NCI-H526 (cell line): ENCODE results near the gene CD177.
"Not testable (repeated sequence)": the region's sequence is repeated elsewhere in the genome, so short reads cannot be mapped to it uniquely, and the experiment has no call there.

Source experiments
- DNase-seq, 2 experiments: peaks; one replicate each; lab custom pipeline; 2025; lab: John Stamatoyannopoulos, UW

The CD177 gene

GRCh38 chr19:43332058-43332922 lies 21.2 kb upstream of the CD177 start:
- no peak for DNase-seq

DNA sequence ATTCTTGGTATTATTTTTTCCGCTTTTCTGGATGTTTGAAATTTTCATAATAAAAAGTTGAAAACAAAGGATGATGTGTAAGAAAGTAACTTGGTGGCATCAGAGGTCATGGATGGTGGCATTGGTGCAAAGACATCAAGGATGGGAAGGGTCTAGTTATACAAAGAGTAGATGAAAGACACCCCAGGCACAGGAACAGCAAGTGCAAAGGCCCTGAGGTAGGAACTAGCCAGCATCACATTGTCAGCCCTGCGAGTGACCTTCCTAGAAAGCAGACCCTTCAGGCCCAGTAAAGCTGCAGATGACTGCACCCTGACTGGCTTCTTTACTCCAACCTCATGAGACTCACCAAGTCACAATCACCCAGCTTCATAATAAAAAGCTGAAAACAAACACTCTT lies 17.0 kb upstream of the CD177 start:
- DNase-seq: not testable (repeated sequence)

DNA sequence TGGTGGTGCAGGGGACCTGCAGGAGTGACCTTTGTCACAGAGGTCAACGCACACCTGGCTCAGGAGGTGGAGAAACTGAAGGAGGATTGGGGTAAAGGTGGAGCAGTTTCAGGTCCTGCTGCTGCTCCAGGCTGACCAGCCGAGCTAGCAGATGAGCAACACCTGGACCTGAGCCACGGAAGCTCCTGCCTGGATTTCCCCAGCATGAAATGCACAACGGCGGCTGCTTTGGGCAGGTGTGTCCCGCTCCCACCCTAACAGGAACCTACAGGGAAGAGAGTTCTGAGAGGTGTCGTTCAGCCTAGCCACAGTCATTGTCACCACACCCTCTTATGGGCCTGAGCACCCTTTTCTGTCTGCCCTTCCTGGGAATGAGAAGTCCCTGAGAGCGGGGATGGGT lies 15.7 kb upstream of the CD177 start:
- DNase-seq: no peak

DNA sequence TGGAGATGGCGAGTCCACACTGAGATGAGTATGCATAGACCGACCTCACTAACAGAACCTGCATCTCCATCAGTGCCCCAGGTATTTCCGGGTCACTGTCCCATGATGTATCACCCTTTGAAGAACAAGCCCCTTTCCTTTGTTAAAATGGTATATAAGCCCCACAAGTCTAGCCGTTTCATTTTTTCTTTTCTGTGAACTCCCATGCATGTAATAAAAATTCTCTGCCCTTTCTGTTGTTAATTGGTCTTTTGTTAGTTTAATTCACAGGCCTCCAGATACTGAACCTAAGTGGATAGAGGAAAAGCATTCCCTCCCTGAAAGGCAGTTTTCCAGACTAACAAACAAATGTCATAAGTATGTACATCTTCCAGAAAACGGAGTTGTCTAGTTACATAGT lies 15.0 kb upstream of the CD177 start:
- no peak for DNase-seq

GRCh38 chr19:43339243-43339930 lies 14.1 kb upstream of the CD177 start:
- DNase-seq: not testable (repeated sequence)

- not testable (repeated sequence) for DNase-seq
These were observed 13.4 kb upstream of the CD177 start for GRCh38 chr19:43340101-43340500.

DNA sequence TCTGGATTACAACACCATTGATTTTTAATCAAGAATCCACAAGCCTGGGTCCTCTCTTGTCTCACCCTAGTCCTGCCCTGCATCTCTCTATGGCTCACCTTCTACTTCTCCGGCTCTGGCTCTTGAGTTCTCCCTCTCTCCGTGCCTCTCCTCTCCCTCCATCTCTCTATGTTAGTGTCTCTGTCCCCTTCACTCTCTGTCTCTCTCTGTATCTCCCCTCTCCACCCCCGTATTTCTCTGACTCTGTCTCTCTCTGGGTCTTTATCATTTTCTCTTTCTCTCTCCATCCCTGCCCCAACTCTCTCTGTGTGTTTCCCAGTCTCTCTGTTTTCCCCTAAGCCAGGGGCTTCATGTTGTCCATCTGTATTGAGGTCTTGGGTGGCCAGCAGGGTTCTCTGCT lies 12.4 kb upstream of the CD177 start:
- not testable (repeated sequence) for DNase-seq

- peak; percentile 87 to 88 for DNase-seq
These were observed 11.4 kb upstream of the CD177 start for GRCh38 chr19:43342104-43342503.

- not testable (repeated sequence) for DNase-seq
These were observed 9.1 kb upstream of the CD177 start for GRCh38 chr19:43344347-43344925.

- not testable (repeated sequence) for DNase-seq
These were observed 3.7 kb upstream of the CD177 start for GRCh38 chr19:43349813-43350212.

GRCh38 chr19:43351998-43352746 lies 1.3 kb upstream of the CD177 start:
- DNase-seq: no peak

- peak in 1 of 2 experiments; percentile 43 for DNase-seq
These were observed 780 bp downstream of the CD177 start for GRCh38 chr19:43354305-43354627.

- DNase-seq: not testable (repeated sequence)
These were observed 3.3 kb downstream of the CD177 start for GRCh38 chr19:43356749-43357148.

- DNase-seq: no peak
These were observed 8.7 kb downstream of the CD177 start for GRCh38 chr19:43362179-43362578.

DNA sequence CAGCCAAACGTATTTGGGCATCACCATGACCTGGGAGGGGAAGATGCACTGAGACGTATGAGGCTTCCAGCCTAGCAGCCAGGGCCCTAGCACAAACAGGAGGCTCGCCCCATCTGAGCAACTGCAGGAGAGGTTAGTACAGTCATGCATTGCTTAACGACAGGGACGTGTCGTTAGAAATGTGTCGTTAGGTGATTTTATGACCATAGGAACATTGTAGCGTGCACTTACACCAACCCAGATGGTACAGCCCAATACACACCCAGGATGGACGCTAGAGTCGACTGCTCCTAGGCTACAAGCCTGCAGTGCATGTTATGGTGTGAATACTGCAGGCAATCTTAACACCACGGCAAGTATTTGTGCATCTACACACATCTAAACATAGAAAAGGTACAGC lies 9.3 kb downstream of the CD177 start:
- DNase-seq: no peak

DNA sequence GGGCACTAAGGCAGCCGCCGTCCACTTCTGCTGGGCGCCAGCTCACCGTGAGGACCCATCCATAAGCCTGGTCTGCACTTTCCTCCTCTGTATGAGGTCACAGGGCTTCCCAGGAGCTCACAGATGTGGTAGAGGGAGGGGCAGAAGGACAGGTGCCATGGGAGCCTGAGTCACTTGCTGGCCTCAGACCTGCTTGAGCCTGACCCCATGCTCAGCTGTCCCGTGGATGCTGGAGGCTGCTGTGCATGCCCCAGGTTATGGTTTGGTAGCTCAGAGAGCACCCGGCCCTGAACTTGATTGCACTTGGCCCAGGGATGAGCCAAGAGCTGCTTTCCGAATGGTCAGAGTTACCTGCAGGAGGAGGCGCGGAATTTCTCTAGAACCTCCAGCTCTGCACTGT lies 12.2 kb downstream of the CD177 start:
- not testable (repeated sequence) for DNase-seq

GRCh38 chr19:43367822-43368221 lies 14.3 kb downstream of the CD177 start:
- DNase-seq: no peak

GRCh38 chr19:43368897-43369296 lies 15.4 kb downstream of the CD177 start:
- not testable (repeated sequence) for DNase-seq

DNA sequence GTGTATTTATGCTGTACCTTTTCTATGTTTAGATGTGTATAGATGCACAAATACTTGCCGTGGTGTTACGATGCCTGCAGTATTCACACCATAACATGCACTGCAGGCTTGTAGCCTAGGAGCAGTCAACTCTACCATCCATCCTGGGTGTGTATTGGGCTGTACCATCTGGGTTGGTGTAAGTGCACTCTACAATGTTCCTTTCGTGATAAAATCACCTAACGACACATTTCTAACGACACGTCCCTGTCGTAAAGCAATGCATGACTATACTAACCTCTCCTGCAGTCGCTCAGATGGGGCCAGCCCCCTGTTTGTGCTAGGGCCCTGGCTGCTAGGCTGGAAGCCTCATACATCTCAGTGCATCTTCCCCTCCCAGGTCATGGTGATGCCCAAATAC lies 18.4 kb downstream of the CD177 start:
- DNase-seq: no peak

GRCh38 chr19:43372462-43372861 lies 19.0 kb downstream of the CD177 start:
- DNase-seq: no peak

- DNase-seq: not testable (repeated sequence)
These were observed 24.1 kb downstream of the CD177 start for GRCh38 chr19:43377624-43378023.

- no peak for DNase-seq
These were observed 26.5 kb downstream of the CD177 start for GRCh38 chr19:43380008-43380407.
